GM12878 (cell line): Measurements from ENCODE around the gene CDK3. TPM values are rescaled to one million over a fixed set of nuclear protein-coding genes. Genes with fewer than 3 reads are reported as not detected.

Experiments
- E2F8 ChIP-seq: fragments of 450-650 bp; IDR thresholded peaks from 2 replicates; pipeline ENCODE4 v1.6.1; 2018; ENCODE audit warnings: mild to moderate bottlenecking, low read depth, moderate library complexity; ENCODE audit not compliant: partially characterized antibody
- GATAD2B ChIP-seq: fragments of 450-650 bp; conservative IDR thresholded peaks from 2 replicates; pipeline ENCODE4 v1.6.1; 2017; ENCODE audit warnings: low read depth, mild to moderate bottlenecking, moderate library complexity
- JUNB ChIP-seq: IDR thresholded peaks from 2 replicates; pipeline ENCODE4 v1.6.1; 2016; ENCODE audit warnings: antibody characterized with exemption, mild to moderate bottlenecking
- MTA3 ChIP-seq: IDR thresholded peaks from 2 replicates; pipeline ENCODE4 v1.6.1; 2012; ENCODE audit warnings: low read length, inconsistent platforms, borderline replicate concordance
- NFYA ChIP-seq: IDR thresholded peaks from 2 replicates; pipeline ENCODE4 v1.6.1; 2011; ENCODE audit warnings: low read depth, mild to moderate bottlenecking, low read length, improper control_type of control experiment, borderline replicate concordance
- NFYB ChIP-seq: IDR thresholded peaks from 2 replicates; pipeline ENCODE4 v1.6.1; 2011; ENCODE audit warnings: low read depth, mild to moderate bottlenecking, low read length, improper control_type of control experiment, moderate library complexity; ENCODE audit not compliant: insufficient read depth
- RAD21 ChIP-seq: IDR thresholded peaks from 2 replicates; pipeline ENCODE4 v1.6.1; 2011; ENCODE audit warnings: mild to moderate bottlenecking, low read depth, low read length, moderate library complexity; ENCODE audit not compliant: insufficient read depth
- RBBP5 ChIP-seq: fragments of 200-600 bp; sonication (generic); conservative IDR thresholded peaks from 2 replicates; pipeline ENCODE4 v1.6.1; 2016
- TCF3 ChIP-seq: IDR thresholded peaks from 2 replicates; pipeline ENCODE4 v1.6.1; 2012; ENCODE audit warnings: low read depth, mild to moderate bottlenecking, low read length, borderline replicate concordance; ENCODE audit not compliant: insufficient read depth
- USF2 ChIP-seq: IDR thresholded peaks from 2 replicates; pipeline ENCODE4 v1.6.1; 2011; ENCODE audit warnings: low read depth, low read length, improper control_type of control experiment, borderline replicate concordance
- YY1 ChIP-seq: IDR thresholded peaks from 2 replicates; pipeline ENCODE4 v1.6.1; 2011; ENCODE audit warnings: low read depth, mild to moderate bottlenecking, low read length
- ZBTB33 ChIP-seq: fragments of 450-650 bp; IDR thresholded peaks from 2 replicates; pipeline ENCODE4 v1.6.1; 2017; ENCODE audit warnings: mild to moderate bottlenecking
- ZSCAN29 ChIP-seq: fragments of 450-650 bp; IDR thresholded peaks from 2 replicates; pipeline ENCODE4 v1.6.1; 2017; ENCODE audit warnings: mild to moderate bottlenecking, moderate library complexity
- polyA plus RNA-seq, 11 experiments: library from polyadenylated mRNA; depleted of rRNA in 4 of 11; unstranded in 6 of 11; stranded (reverse) in 5 of 11; fragments of >200 nt; fragmentation: Nextera tagmentation in 4 of 11; fragmentation: Illumina TruSeq in 1 of 11; extraction: Ambion mirVana in 4 of 11; extraction: Trizol in 1 of 11; gene quantifications; 1 replicate in 1 of 11; 2 replicates in 10 of 11; pipeline versions ENCODE4 v1.2.1 to v1.2.3, GENCODE V29; 2011 to 2016; ENCODE audit warnings: inconsistent platforms in 2 of 11, missing spikeins in 2 of 11, low read depth in 1 of 11
- total RNA-seq, 4 experiments: library from RNA; depleted of rRNA in 3 of 4; stranded (reverse); fragments of >200 nt in 3 of 4; fragmentation: Illumina TruSeq in 1 of 4; extraction: Trizol in 1 of 4; gene quantifications; 2 replicates each; pipeline versions ENCODE4 v1.2.1 to v1.2.3, GENCODE V29; 2013 to 2021
- TF ChIP-seq, protein P1 (sequence below): fragments of 450-650 bp; formaldehyde crosslinking; IDR thresholded peaks from 2 replicates; pipeline ENCODE4 v1.5.0; 2022; ENCODE audit warnings: mild to moderate bottlenecking, missing genetic modification characterization
- TF ChIP-seq, protein P2 (sequence below), 3 experiments: IDR thresholded peaks in 2 of 3; conservative IDR thresholded peaks in 1 of 3; 2 replicates each; pipeline ENCODE4 v1.5.1; 2011; ENCODE audit warnings: low read depth in 3 of 3, low read length in 3 of 3, mild to moderate bottlenecking in 3 of 3, control low read depth in 2 of 3, moderate library complexity in 2 of 3, inconsistent platforms in 1 of 3, mixed read lengths in 1 of 3; ENCODE audit not compliant: control insufficient read depth in 2 of 3, insufficient read depth in 1 of 3; ENCODE audit errors: extremely low read depth in 1 of 3
- TF ChIP-seq, protein P3 (sequence below): IDR thresholded peaks from 2 replicates; pipeline ENCODE4 v1.6.1; 2012; ENCODE audit warnings: low read depth, low read length, improper control_type of control experiment

Gene CDK3
- total and polyA plus RNA-seq, 10 of the 15 experiments (the other 5 are each of a cell fraction or from before 2014, with no cell fraction given): 1.1 to 7.1 (median 4.2) TPM

DNA sequence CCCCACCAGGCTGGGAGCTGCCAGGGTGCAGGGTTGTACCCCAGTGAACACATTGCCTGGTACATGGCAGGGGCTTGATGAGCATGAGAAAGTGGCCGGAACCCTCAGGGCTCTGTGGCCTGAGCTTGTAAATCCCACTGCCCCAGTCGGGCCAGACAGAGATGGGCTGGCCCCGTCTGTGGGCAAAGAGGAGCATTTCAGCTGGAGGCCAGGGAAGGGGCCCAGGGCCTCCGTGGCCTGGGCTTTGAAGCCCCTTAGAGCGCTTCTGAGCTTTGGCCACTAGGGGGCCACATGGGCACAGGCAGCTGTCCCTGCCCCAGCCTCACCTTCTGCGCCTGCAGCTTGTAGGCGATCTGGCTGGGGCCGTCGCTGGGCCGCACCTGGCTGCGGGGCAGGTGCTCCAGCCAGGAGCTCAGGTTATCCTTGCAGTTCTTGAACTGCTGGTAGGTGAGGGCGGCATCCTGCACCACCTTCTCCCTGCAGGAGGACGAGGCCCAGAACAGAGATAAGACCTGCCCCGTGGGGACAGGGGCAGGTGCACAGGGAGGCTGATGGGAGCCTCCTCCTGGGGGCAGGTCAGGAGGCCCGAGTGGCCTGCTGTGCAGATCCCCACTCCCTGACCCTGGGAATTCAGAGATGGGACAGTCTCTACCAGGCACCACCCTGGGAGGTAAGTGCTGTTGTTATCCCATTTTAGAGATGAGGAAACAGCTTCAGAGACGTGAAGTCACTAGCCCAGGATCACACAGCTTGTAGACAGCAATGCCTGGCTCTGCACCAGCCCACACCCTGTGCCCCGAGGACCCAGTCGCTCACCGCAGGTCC lies 13.7 kb downstream of the CDK3 start (continued):
- TF ChIP-seq TCF3: no peak
- TF ChIP-seq MTA3: no peak
- TF ChIP-seq NFYA: no peak
- TF ChIP-seq, protein P1, sequence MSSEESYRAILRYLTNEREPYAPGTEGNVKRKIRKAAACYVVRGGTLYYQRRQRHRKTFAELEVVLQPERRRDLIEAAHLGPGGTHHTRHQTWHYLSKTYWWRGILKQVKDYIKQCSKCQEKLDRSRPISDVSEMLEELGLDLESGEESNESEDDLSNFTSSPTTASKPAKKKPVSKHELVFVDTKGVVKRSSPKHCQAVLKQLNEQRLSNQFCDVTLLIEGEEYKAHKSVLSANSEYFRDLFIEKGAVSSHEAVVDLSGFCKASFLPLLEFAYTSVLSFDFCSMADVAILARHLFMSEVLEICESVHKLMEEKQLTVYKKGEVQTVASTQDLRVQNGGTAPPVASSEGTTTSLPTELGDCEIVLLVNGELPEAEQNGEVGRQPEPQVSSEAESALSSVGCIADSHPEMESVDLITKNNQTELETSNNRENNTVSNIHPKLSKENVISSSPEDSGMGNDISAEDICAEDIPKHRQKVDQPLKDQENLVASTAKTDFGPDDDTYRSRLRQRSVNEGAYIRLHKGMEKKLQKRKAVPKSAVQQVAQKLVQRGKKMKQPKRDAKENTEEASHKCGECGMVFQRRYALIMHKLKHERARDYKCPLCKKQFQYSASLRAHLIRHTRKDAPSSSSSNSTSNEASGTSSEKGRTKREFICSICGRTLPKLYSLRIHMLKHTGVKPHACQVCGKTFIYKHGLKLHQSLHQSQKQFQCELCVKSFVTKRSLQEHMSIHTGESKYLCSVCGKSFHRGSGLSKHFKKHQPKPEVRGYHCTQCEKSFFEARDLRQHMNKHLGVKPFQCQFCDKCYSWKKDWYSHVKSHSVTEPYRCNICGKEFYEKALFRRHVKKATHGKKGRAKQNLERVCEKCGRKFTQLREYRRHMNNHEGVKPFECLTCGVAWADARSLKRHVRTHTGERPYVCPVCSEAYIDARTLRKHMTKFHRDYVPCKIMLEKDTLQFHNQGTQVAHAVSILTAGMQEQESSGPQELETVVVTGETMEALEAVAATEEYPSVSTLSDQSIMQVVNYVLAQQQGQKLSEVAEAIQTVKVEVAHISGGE: no peak
- TF ChIP-seq GATAD2B: 0 out of 2 replicates have a peak, but pooled peaks have one; percentile 44
- TF ChIP-seq RBBP5: no peak
- TF ChIP-seq, protein P2, sequence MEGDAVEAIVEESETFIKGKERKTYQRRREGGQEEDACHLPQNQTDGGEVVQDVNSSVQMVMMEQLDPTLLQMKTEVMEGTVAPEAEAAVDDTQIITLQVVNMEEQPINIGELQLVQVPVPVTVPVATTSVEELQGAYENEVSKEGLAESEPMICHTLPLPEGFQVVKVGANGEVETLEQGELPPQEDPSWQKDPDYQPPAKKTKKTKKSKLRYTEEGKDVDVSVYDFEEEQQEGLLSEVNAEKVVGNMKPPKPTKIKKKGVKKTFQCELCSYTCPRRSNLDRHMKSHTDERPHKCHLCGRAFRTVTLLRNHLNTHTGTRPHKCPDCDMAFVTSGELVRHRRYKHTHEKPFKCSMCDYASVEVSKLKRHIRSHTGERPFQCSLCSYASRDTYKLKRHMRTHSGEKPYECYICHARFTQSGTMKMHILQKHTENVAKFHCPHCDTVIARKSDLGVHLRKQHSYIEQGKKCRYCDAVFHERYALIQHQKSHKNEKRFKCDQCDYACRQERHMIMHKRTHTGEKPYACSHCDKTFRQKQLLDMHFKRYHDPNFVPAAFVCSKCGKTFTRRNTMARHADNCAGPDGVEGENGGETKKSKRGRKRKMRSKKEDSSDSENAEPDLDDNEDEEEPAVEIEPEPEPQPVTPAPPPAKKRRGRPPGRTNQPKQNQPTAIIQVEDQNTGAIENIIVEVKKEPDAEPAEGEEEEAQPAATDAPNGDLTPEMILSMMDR (IDR thresholded peaks at IDR 0.05 in 2 of 3, conservative IDR thresholded peaks at IDR 0.05 in 1 of 3; ENCODE audit: control insufficient read depth in 2 of 3, extremely low read depth in 1 of 3, insufficient read depth in 1 of 3, low read depth in 3 of 3, low read length in 3 of 3): peak; percentile 86 to 99 (median 94)
- no peak for TF ChIP-seq USF2
- no peak for TF ChIP-seq E2F8
- TF ChIP-seq, protein P3, sequence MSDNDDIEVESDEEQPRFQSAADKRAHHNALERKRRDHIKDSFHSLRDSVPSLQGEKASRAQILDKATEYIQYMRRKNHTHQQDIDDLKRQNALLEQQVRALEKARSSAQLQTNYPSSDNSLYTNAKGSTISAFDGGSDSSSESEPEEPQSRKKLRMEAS: no peak
- peak; percentile 80 for TF ChIP-seq RAD21
- TF ChIP-seq YY1: peak; percentile 74
- no peak for TF ChIP-seq ZSCAN29
- TF ChIP-seq NFYB: no peak
- no peak for TF ChIP-seq ZBTB33
- no peak for TF ChIP-seq JUNB
